Measurements from ENCODE around the gene POLA1.

POLA1 gene

DNA sequence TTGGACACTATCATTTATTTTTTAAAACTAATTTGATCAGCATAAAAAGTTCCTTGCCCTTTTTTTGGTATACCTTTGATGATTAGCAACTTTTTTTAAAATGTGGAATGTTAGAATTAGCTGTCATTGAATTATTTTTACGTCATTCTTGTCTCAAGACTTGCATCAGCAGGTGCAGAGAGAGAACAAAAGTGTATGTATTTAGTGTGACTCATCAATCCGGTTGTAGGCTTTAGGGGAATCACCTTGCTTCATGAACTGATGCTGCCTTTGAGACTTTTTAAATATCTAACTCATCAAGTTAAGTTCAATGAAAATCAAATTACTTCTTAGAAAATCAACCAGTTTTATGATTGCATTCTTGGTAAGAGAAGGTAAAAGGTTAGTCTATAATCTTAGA lies 197.0 kb downstream of the POLA1 start:
- DNase-seq: no peak

GRCh38 chrX:24899391-24899790 lies 205.7 kb downstream of the POLA1 start:
- no peak for DNase-seq

DNA sequence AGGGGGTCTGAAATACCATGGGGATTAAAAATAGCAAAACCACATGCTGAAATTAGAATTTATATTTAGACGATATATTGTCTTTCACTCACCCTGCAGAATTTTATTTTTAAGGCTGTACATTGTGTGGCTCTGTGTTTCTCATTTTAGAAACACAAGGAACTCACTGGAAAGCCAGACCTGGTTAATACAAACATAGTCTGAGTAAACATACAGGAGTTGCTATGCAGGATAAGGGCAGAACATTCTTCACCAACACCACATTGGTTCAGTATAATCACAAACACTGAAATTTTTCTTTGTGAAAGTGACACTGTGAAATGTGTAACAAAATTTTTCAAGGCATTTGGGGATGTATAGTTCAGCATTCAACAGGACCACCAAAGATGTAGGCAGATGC lies 206.5 kb downstream of the POLA1 start:
- DNase-seq: no peak

DNA sequence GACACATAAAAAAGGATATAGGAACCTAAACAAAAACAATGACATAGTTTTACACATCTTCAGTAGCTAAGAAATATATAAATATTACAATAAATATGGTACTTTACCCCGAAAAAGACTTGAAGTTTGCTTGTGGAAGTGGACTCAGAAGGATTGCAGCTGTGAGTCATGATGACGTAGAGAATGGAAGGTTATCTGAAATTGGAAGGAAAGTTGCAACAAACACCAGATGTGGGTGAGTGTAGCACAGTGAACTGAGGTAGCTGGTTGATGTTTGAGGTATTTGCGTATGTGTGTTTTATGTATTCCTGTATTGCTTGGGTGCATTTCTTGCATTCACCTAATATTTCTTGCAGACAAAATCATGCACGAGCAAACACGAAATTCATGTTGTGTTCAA lies 209.1 kb downstream of the POLA1 start:
- no peak for DNase-seq

- DNase-seq: no peak
Observed at GRCh38 chrX:24918715-24919114, 225.0 kb downstream of the POLA1 start.

- DNase-seq: no peak
Observed at GRCh38 chrX:24920769-24921168, 227.1 kb downstream of the POLA1 start.

GRCh38 chrX:24925430-24925829 lies 231.7 kb downstream of the POLA1 start:
- no peak for DNase-seq

- no peak for DNase-seq
Observed at GRCh38 chrX:24927372-24927771, 233.7 kb downstream of the POLA1 start.

DNA sequence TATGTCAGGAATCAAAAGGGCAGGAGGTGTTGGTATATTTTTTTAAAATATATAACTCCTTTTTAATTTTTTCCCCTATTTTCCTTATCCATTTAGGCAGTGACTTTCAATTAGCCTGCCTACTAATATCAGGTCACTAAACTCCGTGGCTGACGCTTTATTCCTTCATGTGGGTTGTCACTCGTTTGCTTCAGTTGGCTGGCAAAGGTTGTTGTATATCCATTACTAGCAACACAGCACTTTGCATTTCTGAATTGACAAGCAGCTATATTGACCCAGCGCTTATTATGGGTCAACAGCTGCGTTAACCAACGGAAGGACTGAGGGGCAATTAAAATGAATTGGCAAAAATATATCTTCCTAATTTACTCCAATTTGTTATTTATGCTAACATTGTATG lies 234.4 kb downstream of the POLA1 start:
- no peak for DNase-seq

DNA sequence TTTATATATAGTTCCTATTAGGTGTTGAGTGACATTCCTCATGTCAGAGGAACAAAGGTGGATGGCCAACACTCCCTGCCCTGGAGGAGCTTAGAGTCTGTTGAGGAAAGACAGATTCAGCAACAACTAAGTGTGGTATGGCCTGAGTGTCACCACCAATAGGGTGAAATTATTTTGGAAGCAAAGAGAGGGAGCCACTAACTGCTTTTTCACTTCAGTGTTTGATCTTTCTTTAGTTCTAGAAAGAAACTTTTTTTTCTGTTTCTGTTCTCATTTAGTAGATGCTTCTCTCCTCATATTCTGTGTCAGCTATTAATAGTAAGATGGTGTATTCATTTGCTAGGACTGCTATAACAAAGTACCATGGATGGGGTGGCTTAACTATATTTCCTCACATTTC lies 240.6 kb downstream of the POLA1 start:
- no peak for DNase-seq

- DNase-seq: no peak
Observed at GRCh38 chrX:24945009-24945408, 251.3 kb downstream of the POLA1 start.

DNA sequence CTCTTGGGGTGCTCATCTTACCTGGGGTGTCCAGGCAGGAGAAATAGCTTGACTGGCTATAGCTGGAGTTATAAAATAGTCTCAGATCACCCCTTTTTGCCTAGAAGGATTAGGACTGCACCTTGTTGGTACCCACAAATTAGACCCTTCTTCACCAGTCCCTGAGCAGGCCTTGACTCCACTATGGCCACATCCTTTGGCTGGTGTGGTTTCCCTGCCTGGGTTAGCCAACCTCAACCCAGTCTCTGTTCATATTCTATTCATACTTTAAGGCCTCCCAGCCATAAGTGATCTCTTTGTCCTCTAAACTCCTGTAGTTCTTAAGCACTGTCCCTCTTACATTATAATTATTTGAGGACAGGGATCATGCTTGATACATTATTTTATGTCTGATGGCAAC lies 252.7 kb downstream of the POLA1 start:
- DNase-seq: no peak

- no peak for DNase-seq
Observed at GRCh38 chrX:24954732-24955131, 261.0 kb downstream of the POLA1 start.

GRCh38 chrX:24955372-24955930 lies 261.7 kb downstream of the POLA1 start:
- no peak for DNase-seq

DNA sequence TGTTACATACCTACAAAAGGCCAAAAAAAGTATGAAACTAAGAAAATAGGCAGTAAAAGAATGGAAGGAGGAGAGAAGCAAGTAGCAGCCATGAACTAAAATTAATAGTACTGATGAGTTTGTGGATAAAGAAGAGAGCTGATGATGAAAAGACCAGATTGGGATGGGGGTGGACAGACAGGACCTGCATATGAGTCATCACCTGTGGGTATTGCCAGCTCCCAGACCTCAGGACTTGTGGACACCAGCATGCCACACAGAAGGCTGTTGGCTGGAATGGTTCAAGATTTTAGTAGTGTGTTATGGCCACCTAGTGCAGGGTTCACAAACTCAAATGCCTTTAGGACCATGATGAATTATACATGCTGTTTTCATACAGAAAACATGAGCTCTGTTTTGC lies 263.1 kb downstream of the POLA1 start:
- no peak for DNase-seq

DNA sequence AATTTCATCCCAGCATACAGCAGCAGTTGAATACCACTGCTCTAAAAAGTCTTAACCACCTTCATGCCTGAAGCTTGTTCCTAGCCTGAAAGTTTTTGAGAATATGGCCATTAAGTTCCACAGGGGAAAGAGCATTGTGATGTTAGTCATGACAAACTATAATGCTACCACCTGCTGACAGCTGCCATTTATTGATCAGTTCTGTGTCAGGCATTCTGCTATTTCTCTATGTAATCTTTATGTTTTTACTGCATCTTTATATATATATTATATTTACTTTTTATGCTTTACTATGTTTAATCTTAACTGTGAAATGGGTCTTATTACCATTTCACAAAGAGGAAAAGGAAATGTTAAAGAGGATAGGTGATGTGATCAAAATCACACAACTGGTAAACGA lies 268.1 kb downstream of the POLA1 start:
- no peak for DNase-seq

GRCh38 chrX:24963823-24964222 lies 270.1 kb downstream of the POLA1 start:
- no peak for DNase-seq

- no peak for DNase-seq
Observed at GRCh38 chrX:24965372-24965771, 271.7 kb downstream of the POLA1 start.

GRCh38 chrX:24969812-24970211 lies 276.1 kb downstream of the POLA1 start:
- DNase-seq: no peak

DNA sequence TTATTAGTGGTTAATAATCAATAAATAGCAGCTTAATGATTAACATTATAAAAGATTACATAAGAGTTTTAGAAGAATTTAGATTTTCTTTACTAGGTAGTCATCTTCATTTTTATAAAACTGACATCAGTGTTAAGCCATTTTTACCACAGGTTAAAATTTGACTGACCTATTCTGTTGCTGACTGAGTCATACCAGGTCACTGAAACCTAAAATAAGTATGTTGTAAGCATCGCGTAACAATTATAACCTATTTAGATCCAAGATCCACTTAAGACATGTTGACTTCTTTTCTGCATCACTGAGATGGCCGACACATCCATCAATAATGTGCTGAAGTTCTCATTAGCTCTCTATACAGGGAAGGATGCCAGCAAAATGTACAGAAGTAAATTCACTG lies 285.4 kb downstream of the POLA1 start:
- no peak for DNase-seq

DNA sequence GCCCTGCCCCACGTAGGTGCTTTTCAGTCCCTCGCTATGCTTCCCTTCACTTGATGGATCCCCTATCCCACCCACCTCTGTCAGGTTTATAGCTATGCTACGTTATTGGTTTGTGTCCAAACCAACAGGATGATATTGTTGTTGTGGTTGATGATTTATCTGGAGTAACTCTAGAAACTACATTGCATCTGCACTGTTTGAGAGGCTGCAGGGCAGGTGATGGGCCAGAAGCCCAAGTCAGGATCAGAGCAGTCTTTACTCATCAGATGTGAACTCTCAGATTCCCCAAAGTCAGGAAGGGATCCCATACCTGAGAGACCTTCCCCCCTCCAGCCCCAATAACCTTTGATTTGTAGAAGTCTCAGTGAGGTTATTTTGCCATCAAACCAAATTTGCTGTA lies 287.3 kb downstream of the POLA1 start:
- no peak for DNase-seq

DNA sequence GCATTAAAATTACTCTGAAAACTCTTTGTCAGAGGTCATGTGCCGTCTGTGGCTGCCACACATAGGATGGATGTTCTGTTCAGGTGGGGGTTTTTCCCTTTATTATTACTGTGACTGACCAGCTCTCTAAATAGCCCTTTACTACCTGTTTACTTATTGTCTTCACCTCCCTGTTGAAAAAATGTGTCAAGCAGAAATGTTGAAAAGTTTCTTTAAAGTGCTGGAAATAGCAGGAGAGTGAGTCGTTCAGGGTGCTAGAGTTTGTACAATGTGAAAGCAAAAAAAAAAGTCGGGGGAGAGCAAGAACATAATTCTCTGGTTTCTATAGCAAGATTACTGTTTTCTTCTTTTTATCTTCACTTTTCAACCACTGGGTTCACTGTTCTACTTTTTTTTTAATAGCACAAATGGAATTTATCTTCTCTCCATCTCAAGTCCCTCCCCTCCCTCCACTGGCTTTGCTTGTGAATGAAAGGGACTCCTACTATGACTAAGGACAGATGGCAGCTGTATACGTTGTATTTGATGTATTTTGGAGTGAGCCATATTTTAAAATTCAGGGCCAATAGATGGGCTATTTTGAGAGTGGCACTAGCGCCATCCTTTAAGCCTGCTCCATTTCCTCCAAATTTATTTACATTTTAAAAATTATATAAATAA lies 288.7 kb downstream of the POLA1 start:
- DNase-seq: no peak

- DNase-seq: no peak
Observed at GRCh38 chrX:24983931-24984330, 290.2 kb downstream of the POLA1 start.

GRCh38 chrX:24985120-24985519 lies 291.4 kb downstream of the POLA1 start:
- DNase-seq: no peak

GRCh38 chrX:24987731-24988130 lies 294.0 kb downstream of the POLA1 start:
- no peak for DNase-seq

All from islet precursor cell (in vitro differentiated cells).